Measurements from ENCODE around the gene RTKN. TPM values are rescaled to one million over a fixed set of nuclear protein-coding genes. Genes with fewer than 3 reads are reported as not detected.

Gene RTKN
- total RNA-seq, 1 donor from 2014 or later, result 24.6 TPM

GRCh38 chr2:74454654-74455511 is 13.1 kb upstream of the RTKN start, which contains the start of gene INO80B:
INO80B (plus strand) TSS chr2:74455087; CDS start chr2:74455117, 30 bp downstream.
- Histone ChIP-seq H3K9me3 (no peaks in the 10 kb centered on the region), H3K36me3 (no peaks in the 10 kb centered on the region), H3K27me3 (no peaks in the 10 kb centered on the region), H3K4me1 (peaks cover 35% of the 10 kb centered on the region), H3K27ac (peak within 1 kb of the TSS; percentile 67), H3K4me3 (peak within 1 kb of the TSS; percentile 52 to 65)
- TF ChIP-seq POLR2A (IDR thresholded peaks at IDR 0.05), result peak in 1 of 2 donors; percentile 9
- TF ChIP-seq CTCF (IDR thresholded peaks at IDR 0.05), result peak in 1 of 3 experiments; percentile 30
- peak; percentile 84 to 99 for TF ChIP-seq POLR2AphosphoS5 (IDR thresholded peaks at IDR 0.05; ENCODE audit: insufficient read depth in 1 of 2, low read depth in 1 of 2)
- peak in 1 of 2 donors; percentile 98 for DNase-seq (ENCODE audit: extremely low spot score in 2 of 2)
- intact Hi-C loops (cut with DNase I), result no loop called here

- Histone ChIP-seq H3K4me1 (peaks cover 6% of the 10 kb centered on the region), H3K36me3 (no peaks in the 10 kb centered on the region), H3K4me3 (no peak overlapping the region), H3K27ac (no peak overlapping the region), H3K9me3 (no peaks in the 10 kb centered on the region), H3K27me3 (no peaks in the 10 kb centered on the region)
- intact Hi-C loops (cut with DNase I), result no loop called here
- DNase-seq (ENCODE audit: extremely low spot score in 2 of 2), result no peak
- TF ChIP-seq POLR2AphosphoS5 (IDR thresholded peaks at IDR 0.05; ENCODE audit: insufficient read depth in 1 of 2, low read depth in 1 of 2) (no peak), POLR2A (IDR thresholded peaks at IDR 0.05) (no peak), CTCF (IDR thresholded peaks at IDR 0.05) (no peak)
Observed at GRCh38 chr2:74450570-74451190, 8.9 kb upstream of the RTKN start.

DNA sequence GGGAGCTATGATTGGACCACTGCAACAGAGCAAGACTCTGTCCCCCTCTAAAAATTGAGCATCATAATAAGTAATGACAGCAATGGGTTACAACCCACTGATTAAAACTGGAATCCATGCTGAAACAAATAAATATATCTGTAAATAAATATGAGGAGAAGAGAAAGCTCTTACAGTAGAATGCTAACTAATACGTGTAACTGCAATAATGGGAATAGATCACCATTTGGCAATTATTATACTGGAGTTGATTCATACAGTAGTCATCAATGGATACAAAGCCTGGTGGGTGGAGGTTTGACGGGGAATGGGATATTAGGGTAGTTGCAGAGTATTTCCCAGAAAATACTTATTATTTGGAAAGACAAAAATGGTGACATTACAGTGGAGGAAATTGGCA is 7.0 kb upstream of the RTKN start:
- no peaks in the 10 kb centered on the region for H3K27me3 ChIP-seq
- TF ChIP-seq POLR2A (IDR thresholded peaks at IDR 0.05) (no peak), CTCF (IDR thresholded peaks at IDR 0.05) (no peak), POLR2AphosphoS5 (IDR thresholded peaks at IDR 0.05; ENCODE audit: insufficient read depth in 1 of 2, low read depth in 1 of 2) (no peak)
- intact Hi-C loops (cut with DNase I), result no loop called here
- no peak overlapping the region for H3K4me3 ChIP-seq
- no peaks in the 10 kb centered on the region for H3K9me3 ChIP-seq
- no peaks in the 10 kb centered on the region for H3K36me3 ChIP-seq
- no peaks in the 10 kb centered on the region for H3K4me1 ChIP-seq
- no peak overlapping the region for H3K27ac ChIP-seq
- DNase-seq (ENCODE audit: extremely low spot score in 2 of 2), result no peak

GRCh38 chr2:74447230-74447999 is 5.7 kb upstream of the RTKN start:
- no peak for TF ChIP-seq POLR2A (IDR thresholded peaks at IDR 0.05)
- TF ChIP-seq CTCF (IDR thresholded peaks at IDR 0.05), result no peak
- TF ChIP-seq POLR2AphosphoS5 (IDR thresholded peaks at IDR 0.05; ENCODE audit: insufficient read depth in 1 of 2, low read depth in 1 of 2), result no peak
- no peaks in the 10 kb centered on the region for H3K9me3 ChIP-seq
- no peak overlapping the region for H3K4me3 ChIP-seq
- intact Hi-C loops (cut with DNase I), result no loop called here
- H3K27me3 ChIP-seq, result no peaks in the 10 kb centered on the region
- no peaks in the 10 kb centered on the region for H3K36me3 ChIP-seq
- no peak for DNase-seq (ENCODE audit: extremely low spot score in 2 of 2)
- H3K4me1 ChIP-seq, result no peaks in the 10 kb centered on the region
- H3K27ac ChIP-seq, result no peak overlapping the region

All from vagina (tissue), 2 donors.